PC-9 (cell line): Measurements from ENCODE around the gene SLC10A7. TPM values are rescaled to one million over a fixed set of nuclear protein-coding genes. Genes with fewer than 3 reads are reported as not detected.

Source experiments
- BruUV-seq: library from RNA; stranded (reverse); fragments of 400-500 nt; replicated peaks from 2 replicates; lab custom pipeline; 2021; lab: Mats Ljungman, UMichigan
- CTCF ChIA-PET: fragments of 300-600 bp; sonication (Branson Sonifier 250); formaldehyde crosslinking; loops from one replicate; lab custom pipeline; 2022; ENCODE audit warnings: antibody characterized with exemption; lab: Charles Lee
- POLR2A ChIA-PET: fragments of 300-600 bp; sonication (Branson Sonifier 250); formaldehyde crosslinking; loops from one replicate; lab custom pipeline; 2022; ENCODE audit warnings: antibody characterized with exemption; ENCODE audit not compliant: unreplicated experiment; lab: Charles Lee
- DNase-seq, 2 experiments: peaks; one replicate each; pipeline versions ENCODE4 v3.0.0 to v3.0.0-alpha.2; 2015 to 2022; ENCODE audit warnings: mixed read lengths in 1 of 2
- H2AFZ ChIP-seq: fragments of 200-600 bp; sonication (generic); 2 replicates; pipeline ENCODE4 v1.8.1; 2017; ENCODE audit warnings: antibody characterized with exemption
- H3F3A ChIP-seq: fragments of 200-600 bp; sonication (generic); 2 replicates; pipeline ENCODE4 v1.8.1; 2017; ENCODE audit warnings: antibody characterized with exemption, mild to moderate bottlenecking, low read depth; ENCODE audit not compliant: insufficient read depth
- H3K27ac ChIP-seq: fragments of 200-600 bp; sonication (generic); 2 replicates; pipeline ENCODE4 v1.6.1; 2016; ENCODE audit warnings: mixed run types
- H3K27me3 ChIP-seq: fragments of 200-600 bp; sonication (generic); 2 replicates; pipeline ENCODE4 v1.6.1; 2016; ENCODE audit warnings: low read depth, mixed run types; ENCODE audit not compliant: insufficient read depth
- H3K36me3 ChIP-seq: fragments of 200-600 bp; sonication (generic); 2 replicates; pipeline ENCODE4 v1.6.1; 2016; ENCODE audit warnings: low read depth, mixed run types
- H3K4me1 ChIP-seq: fragments of 200-600 bp; sonication (generic); replicated peaks from 2 replicates; pipeline ENCODE4 v1.6.1; 2016; ENCODE audit warnings: mixed run types; ENCODE audit not compliant: insufficient read depth
- H3K4me2 ChIP-seq: fragments of 200-600 bp; sonication (generic); 2 replicates; pipeline ENCODE4 v1.6.1; 2017; ENCODE audit warnings: mixed run types
- H3K4me3 ChIP-seq: fragments of 200-600 bp; sonication (generic); 2 replicates; pipeline ENCODE4 v1.6.1; 2016; ENCODE audit warnings: mixed run types
- H3K79me2 ChIP-seq: fragments of 200-600 bp; sonication (generic); 2 replicates; pipeline ENCODE4 v1.6.1; 2017; ENCODE audit warnings: low read depth, mixed run types
- H3K9me2 ChIP-seq: fragments of 200-600 bp; sonication (generic); 2 replicates; pipeline ENCODE4 v1.8.1; 2017; ENCODE audit warnings: mild to moderate bottlenecking; ENCODE audit not compliant: insufficient read depth
- H3K9me3 ChIP-seq: fragments of 200-600 bp; sonication (generic); 2 replicates; pipeline ENCODE4 v1.8.1; 2016; ENCODE audit warnings: low read depth; ENCODE audit not compliant: insufficient read depth
- H4K20me1 ChIP-seq: fragments of 200-600 bp; sonication (generic); 2 replicates; pipeline ENCODE4 v1.8.1; 2017; ENCODE audit not compliant: insufficient read depth
- EZH2 ChIP-seq: fragments of 200-600 bp; sonication (generic); IDR thresholded peaks from 2 replicates; pipeline ENCODE4 v1.8.0; 2017; ENCODE audit warnings: antibody characterized with exemption, low read depth
- intact Hi-C: fragments of 100-400 bp; cut with micrococcal nuclease; formaldehyde crosslinking; loops from one replicate; pipeline ENCODE4 v1.10.0; 2022; ENCODE audit not compliant: unreplicated experiment
- total RNA-seq: library from RNA; stranded (reverse); gene quantifications from 2 replicates; pipeline ENCODE4 v1.2.3, GENCODE V29; 2021
- TF ChIP-seq, protein P1 (sequence below): fragments of 200-600 bp; sonication (generic); conservative IDR thresholded peaks from 2 replicates; pipeline ENCODE4 v1.6.1; 2017; ENCODE audit warnings: mixed run types, antibody characterized with exemption, mild to moderate bottlenecking, moderate library complexity

Gene SLC10A7
- total RNA-seq, 1 experiment from 2014 or later: 11.4 TPM

DNA sequence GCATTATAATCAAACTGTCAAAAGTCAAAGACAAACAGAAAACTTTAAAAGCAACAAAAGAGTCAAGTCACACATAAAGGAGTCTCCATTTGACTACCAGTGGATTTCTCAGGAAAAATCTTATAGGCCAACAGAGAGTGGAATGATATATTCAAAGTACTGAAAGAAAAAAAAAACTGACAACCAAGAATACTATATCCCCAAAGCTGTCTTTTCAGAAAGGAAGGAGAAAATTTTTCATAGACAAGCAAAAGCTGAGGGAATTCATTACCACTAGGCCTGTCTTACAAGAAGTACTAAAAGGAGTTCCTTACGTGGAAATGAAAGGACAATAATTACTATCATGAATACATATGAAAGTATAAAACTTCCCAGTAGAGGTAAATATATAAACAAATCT, 39.0 kb downstream of the SLC10A7 start:
- H3K4me2 ChIP-seq: no peak overlapping the region
- H3F3A ChIP-seq: no peaks in the 10 kb centered on the region
- CTCF ChIA-PET: interaction anchor here (0.7 kb wide), 1 partner anchor 228 kb away, joined by 4 read pairs; no protein-coding TSS in a partner anchor
- POLR2A ChIA-PET: no interaction called here
- DNase-seq: no peak
- H3K4me1 ChIP-seq: no peaks in the 10 kb centered on the region
- H3K9me2 ChIP-seq: no peaks in the 10 kb centered on the region
- BruUV-seq: no TSS peak
- H3K27me3 ChIP-seq: no peaks in the 10 kb centered on the region
- intact Hi-C loops: no loop called here
- H3K79me2 ChIP-seq: no peaks in the 10 kb centered on the region
- H3K36me3 ChIP-seq: no peaks in the 10 kb centered on the region
- H3K4me3 ChIP-seq: no peak overlapping the region
- H3K9me3 ChIP-seq: no peaks in the 10 kb centered on the region
- no peak overlapping the region for H3K27ac ChIP-seq
- H2AFZ ChIP-seq: no peak overlapping the region
- H4K20me1 ChIP-seq: no peaks in the 10 kb centered on the region
- TF ChIP-seq, protein P1, sequence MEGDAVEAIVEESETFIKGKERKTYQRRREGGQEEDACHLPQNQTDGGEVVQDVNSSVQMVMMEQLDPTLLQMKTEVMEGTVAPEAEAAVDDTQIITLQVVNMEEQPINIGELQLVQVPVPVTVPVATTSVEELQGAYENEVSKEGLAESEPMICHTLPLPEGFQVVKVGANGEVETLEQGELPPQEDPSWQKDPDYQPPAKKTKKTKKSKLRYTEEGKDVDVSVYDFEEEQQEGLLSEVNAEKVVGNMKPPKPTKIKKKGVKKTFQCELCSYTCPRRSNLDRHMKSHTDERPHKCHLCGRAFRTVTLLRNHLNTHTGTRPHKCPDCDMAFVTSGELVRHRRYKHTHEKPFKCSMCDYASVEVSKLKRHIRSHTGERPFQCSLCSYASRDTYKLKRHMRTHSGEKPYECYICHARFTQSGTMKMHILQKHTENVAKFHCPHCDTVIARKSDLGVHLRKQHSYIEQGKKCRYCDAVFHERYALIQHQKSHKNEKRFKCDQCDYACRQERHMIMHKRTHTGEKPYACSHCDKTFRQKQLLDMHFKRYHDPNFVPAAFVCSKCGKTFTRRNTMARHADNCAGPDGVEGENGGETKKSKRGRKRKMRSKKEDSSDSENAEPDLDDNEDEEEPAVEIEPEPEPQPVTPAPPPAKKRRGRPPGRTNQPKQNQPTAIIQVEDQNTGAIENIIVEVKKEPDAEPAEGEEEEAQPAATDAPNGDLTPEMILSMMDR: no peak
- no peak for TF ChIP-seq EZH2

DNA sequence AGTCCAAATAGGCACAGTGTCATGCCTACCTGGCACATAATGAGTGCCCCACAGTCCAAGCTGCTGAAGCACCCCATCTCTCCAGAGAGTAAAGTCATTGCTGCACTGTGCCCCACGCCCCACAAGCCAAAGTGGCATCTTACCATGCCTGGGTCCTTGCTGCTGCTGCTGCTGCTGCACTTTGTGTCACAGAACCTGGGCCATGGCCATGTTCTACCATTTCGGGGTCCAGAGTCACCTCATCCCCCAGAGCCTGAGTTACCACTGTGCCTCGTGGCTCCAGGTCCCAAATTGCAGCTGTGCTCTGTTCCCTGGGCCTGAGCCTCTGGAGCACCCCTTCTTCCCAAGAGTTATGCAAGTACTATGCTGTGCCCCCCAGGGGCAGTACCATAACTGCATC, 40.5 kb downstream of the SLC10A7 start:
- no peak overlapping the region for H2AFZ ChIP-seq
- H3K9me3 ChIP-seq: no peaks in the 10 kb centered on the region
- intact Hi-C loops: no loop called here
- H3K4me3 ChIP-seq: no peak overlapping the region
- H4K20me1 ChIP-seq: no peaks in the 10 kb centered on the region
- H3K4me1 ChIP-seq: no peaks in the 10 kb centered on the region
- BruUV-seq: no TSS peak
- H3K36me3 ChIP-seq: no peaks in the 10 kb centered on the region
- H3K9me2 ChIP-seq: no peaks in the 10 kb centered on the region
- ChIA-PET POLR2A (no interaction called here), CTCF (no interaction called here)
- H3K79me2 ChIP-seq: no peaks in the 10 kb centered on the region
- no peak overlapping the region for H3K4me2 ChIP-seq
- TF ChIP-seq, protein P1: no peak
- no peak for TF ChIP-seq EZH2
- H3K27me3 ChIP-seq: no peaks in the 10 kb centered on the region
- H3F3A ChIP-seq: no peaks in the 10 kb centered on the region
- no peak for DNase-seq
- H3K27ac ChIP-seq: no peak overlapping the region

DNA sequence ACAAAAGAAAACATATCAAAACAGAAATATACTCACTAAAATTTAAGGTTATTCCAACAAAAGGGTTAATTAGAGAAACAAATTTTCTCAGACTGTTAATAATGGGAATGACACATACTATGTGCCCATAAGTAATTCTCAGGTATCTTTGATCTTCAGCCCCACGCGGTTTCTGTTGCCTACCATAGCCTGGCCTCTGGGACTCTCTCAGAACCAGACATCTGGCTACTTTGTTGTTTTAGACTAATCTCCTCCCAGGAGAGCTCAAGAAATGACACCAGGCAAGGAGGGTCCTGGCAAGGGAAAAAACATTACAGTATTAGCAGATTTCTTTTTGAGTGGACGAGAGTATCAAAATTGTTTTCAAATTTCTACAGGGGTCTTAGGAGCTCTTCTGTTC, 43.7 kb downstream of the SLC10A7 start:
- Histone ChIP-seq H3K9me2 (no peaks in the 10 kb centered on the region), H2AFZ (no peak overlapping the region), H3K36me3 (no peaks in the 10 kb centered on the region), H3K9me3 (no peaks in the 10 kb centered on the region), H3K4me2 (no peak overlapping the region), H3K4me1 (no peaks in the 10 kb centered on the region), H3K79me2 (no peaks in the 10 kb centered on the region), H3K4me3 (no peak overlapping the region), H3F3A (no peaks in the 10 kb centered on the region), H3K27me3 (no peaks in the 10 kb centered on the region), H4K20me1 (no peaks in the 10 kb centered on the region), H3K27ac (no peak overlapping the region)
- no TSS peak for BruUV-seq
- ChIA-PET CTCF (no interaction called here), POLR2A (no interaction called here)
- intact Hi-C loops: no loop called here
- no peak for DNase-seq
- TF ChIP-seq EZH2: no peak
- TF ChIP-seq, protein P1: no peak
